Astrocyte (in vitro differentiated cells and primary cell): ENCODE results near the gene HYOU1. TPM values are rescaled to one million over a fixed set of nuclear protein-coding genes. Genes with fewer than 3 reads are reported as not detected.

Experiments
- DNase-seq: peaks from one replicate; pipeline ENCODE4 v3.0.0-alpha.2; 2010; ENCODE audit warnings: low read depth
- FAIRE-seq: peaks from 2 replicates; lab custom pipeline; 2011; peaks lifted over from hg19 to GRCh38; lab: Jason Lieb, UNC
- H2AFZ ChIP-seq: 2 replicates; pipeline ENCODE4 v1.6.0; 2012; ENCODE audit warnings: low read depth, low read length, inconsistent platforms
- H3K27ac ChIP-seq: 2 replicates; pipeline ENCODE4 v1.5.1; 2011; ENCODE audit warnings: low read depth, low read length, inconsistent platforms
- H3K27me3 ChIP-seq: 2 replicates; pipeline ENCODE4 v1.6.0; 2011; ENCODE audit warnings: low read length, inconsistent platforms; ENCODE audit not compliant: insufficient read depth
- H3K36me3 ChIP-seq: 2 replicates; pipeline ENCODE4 v1.5.1; 2011; ENCODE audit warnings: low read length, inconsistent platforms; ENCODE audit not compliant: insufficient read depth
- H3K4me1 ChIP-seq: 2 replicates; pipeline ENCODE4 v1.5.1; 2011; ENCODE audit warnings: low read length, inconsistent platforms; ENCODE audit not compliant: insufficient read depth
- H3K4me2 ChIP-seq: 2 replicates; pipeline ENCODE4 v1.6.0; 2012; ENCODE audit warnings: low read length, inconsistent platforms
- H3K4me3 ChIP-seq: 2 replicates; pipeline ENCODE4 v1.5.1; 2011; ENCODE audit warnings: low read depth, mild to moderate bottlenecking, low read length, inconsistent platforms; ENCODE audit not compliant: insufficient read depth
- H3K79me2 ChIP-seq: 2 replicates; pipeline ENCODE4 v1.6.0; 2012; ENCODE audit warnings: mild to moderate bottlenecking, low read length, inconsistent platforms; ENCODE audit not compliant: insufficient read depth
- H3K9ac ChIP-seq: 2 replicates; pipeline ENCODE4 v1.6.0; 2012; ENCODE audit warnings: mild to moderate bottlenecking, low read length, inconsistent platforms
- H3K9me3 ChIP-seq: 2 replicates; pipeline ENCODE4 v1.5.1; 2012; ENCODE audit warnings: low read depth, mild to moderate bottlenecking, low read length, inconsistent platforms; ENCODE audit not compliant: insufficient read depth
- H4K20me1 ChIP-seq: 2 replicates; pipeline ENCODE4 v1.6.0; 2012; ENCODE audit warnings: low read length, inconsistent platforms; ENCODE audit not compliant: insufficient read depth
- H3K27ac Mint-ChIP-seq: one replicate; pipeline ENCODE4 v1.8.0; 2021; ENCODE audit warnings: mild to moderate bottlenecking, mixed read lengths; ENCODE audit not compliant: unreplicated experiment
- H3K27me3 Mint-ChIP-seq: one replicate; pipeline ENCODE4 v1.8.0; 2021; ENCODE audit warnings: low read depth, mixed read lengths; ENCODE audit not compliant: unreplicated experiment
- H3K36me3 Mint-ChIP-seq: one replicate; pipeline ENCODE4 v1.8.0; 2021; ENCODE audit warnings: low read depth, mixed read lengths; ENCODE audit not compliant: unreplicated experiment
- H3K4me1 Mint-ChIP-seq: one replicate; pipeline ENCODE4 v1.8.0; 2021; ENCODE audit warnings: low read depth, mixed read lengths; ENCODE audit not compliant: unreplicated experiment
- H3K4me3 Mint-ChIP-seq: one replicate; pipeline ENCODE4 v1.8.0; 2021; ENCODE audit warnings: mild to moderate bottlenecking, moderate library complexity, mixed read lengths; ENCODE audit not compliant: unreplicated experiment
- H3K9me3 Mint-ChIP-seq: one replicate; pipeline ENCODE4 v1.8.0; 2021; ENCODE audit warnings: mild to moderate bottlenecking, mixed read lengths; ENCODE audit not compliant: unreplicated experiment
- CTCF ChIP-seq: IDR thresholded peaks from 2 replicates; pipeline ENCODE4 v1.5.1; 2011; ENCODE audit warnings: low read depth, mild to moderate bottlenecking, inconsistent platforms, low read length, moderate library complexity; ENCODE audit not compliant: insufficient read depth
- EZH2 ChIP-seq: IDR thresholded peaks from 2 replicates; pipeline ENCODE4 v1.6.1; 2012; ENCODE audit warnings: mild to moderate bottlenecking, low read length, inconsistent platforms; ENCODE audit not compliant: insufficient read depth
- total RNA-seq: library from RNA; stranded (reverse); gene quantifications from 2 replicates; pipeline ENCODE4 v1.2.1, GENCODE V29; 2021

HYOU1 gene
- total RNA-seq, 1 donor from 2014 or later = 282 TPM

GRCh38 chr11:119021631-119022030, 35.4 kb downstream of the HYOU1 start:
- no peak overlapping the region for H3K9ac ChIP-seq
- no peak for DNase-seq
- no peaks in the 10 kb centered on the region for H3K9me3 Mint-ChIP-seq
- no peak for TF ChIP-seq CTCF
- TF ChIP-seq EZH2 = no peak
- no peak overlapping the region for H3K27ac ChIP-seq
- H3K4me1 Mint-ChIP-seq = peaks cover 16% of the 10 kb centered on the region
- no peak overlapping the region for H3K4me3 ChIP-seq
- no peak overlapping the region for H3K4me2 ChIP-seq
- no peaks in the 10 kb centered on the region for H3K27me3 Mint-ChIP-seq
- H3K27me3 ChIP-seq = no peaks in the 10 kb centered on the region
- FAIRE-seq = no peak
- peaks cover 15% of the 10 kb centered on the region for H3K36me3 ChIP-seq
- H3K9me3 ChIP-seq = no peaks in the 10 kb centered on the region
- H3K4me3 Mint-ChIP-seq = peak overlapping the region; percentile 45
- H3K36me3 Mint-ChIP-seq = peaks cover 20% of the 10 kb centered on the region
- H3K79me2 ChIP-seq = peaks cover 56% of the 10 kb centered on the region
- no peak overlapping the region for H3K27ac Mint-ChIP-seq
- peaks cover 11% of the 10 kb centered on the region for H3K4me1 ChIP-seq
- no peak overlapping the region for H2AFZ ChIP-seq
- H4K20me1 ChIP-seq = peaks cover 67% of the 10 kb centered on the region

- H3K36me3 Mint-ChIP-seq = peaks cover 16% of the 10 kb centered on the region
- H3K9ac ChIP-seq = peak overlapping the region; percentile 95
- FAIRE-seq = no peak
Measured at GRCh38 chr11:119019996-119020395, 37.0 kb downstream of the HYOU1 start.

More at GRCh38 chr11:119019996-119020395, 37.0 kb downstream of the HYOU1 start:
- Histone ChIP-seq H3K27ac (no peak overlapping the region), H3K4me3 (peak overlapping the region; percentile 20), H4K20me1 (peaks cover 76% of the 10 kb centered on the region), H3K36me3 (peaks cover 28% of the 10 kb centered on the region), H3K27me3 (no peaks in the 10 kb centered on the region), H3K4me1 (peaks cover 19% of the 10 kb centered on the region), H2AFZ (no peak overlapping the region), H3K9me3 (no peaks in the 10 kb centered on the region), H3K4me2 (peak overlapping the region; percentile 86), H3K79me2 (peaks cover 72% of the 10 kb centered on the region)
- Mint-ChIP-seq H3K27ac (peak overlapping the region; percentile 86), H3K4me3 (peak overlapping the region; percentile 99), H3K9me3 (no peaks in the 10 kb centered on the region), H3K27me3 (no peaks in the 10 kb centered on the region), H3K4me1 (peaks cover 29% of the 10 kb centered on the region)
- TF ChIP-seq CTCF (no peak), EZH2 (no peak)
- DNase-seq = no peak
